ENCODE results near the gene MAU2. TPM values are rescaled to one million over a fixed set of nuclear protein-coding genes. Genes with fewer than 3 reads are reported as not detected.
A peak's percentile ranks its signal among the peaks of the same experiment; 100 is the strongest.
"Not testable (repeated sequence)": the region's sequence is repeated elsewhere in the genome, so short reads cannot be mapped to it uniquely, and the experiment has no call there.

The MAU2 gene
- total RNA-seq, 2 experiments from 2014 or later = 103 to 105 TPM

DNA sequence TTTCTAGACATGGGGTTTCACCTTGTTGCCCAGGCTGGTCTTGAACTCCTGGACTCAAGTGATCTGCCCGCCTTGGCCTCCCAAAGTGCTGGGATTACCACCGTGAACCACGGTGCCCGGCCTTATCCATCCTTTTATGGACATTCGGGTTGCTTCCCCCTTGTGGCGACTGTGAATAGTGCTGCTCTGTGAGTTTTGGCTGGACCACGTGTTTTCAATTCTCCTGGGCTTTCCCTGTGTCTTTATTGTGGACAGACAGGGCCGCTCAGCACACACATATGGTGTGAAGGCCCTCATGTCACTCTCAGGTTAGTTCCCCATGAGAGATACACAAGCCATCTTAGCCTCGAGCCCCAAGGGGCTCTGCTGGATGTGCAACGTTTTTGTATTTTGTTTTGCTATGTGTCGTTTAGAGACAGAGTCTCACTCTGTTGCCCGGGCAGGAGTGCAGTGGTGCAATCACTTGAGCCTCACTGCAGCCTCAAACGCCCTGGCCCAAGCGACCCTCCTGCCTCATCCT lies 40.5 kb downstream of the MAU2 start:
- DNase-seq = peak; percentile 71
- Mint-ChIP-seq H3K36me3 (peaks cover 3% of the 10 kb centered on the region), H3K4me1 (peaks cover 16% of the 10 kb centered on the region), H3K9me3 (no peaks in the 10 kb centered on the region), H3K4me3 (peak overlapping the region; percentile 28), H3K27ac (peak overlapping the region; percentile 9), H3K27me3 (no peaks in the 10 kb centered on the region)
- POLR2A ChIA-PET = interaction anchor here (0.6 to 0.8 kb wide), 3 partner anchors 9 to 504 kb away, joined by 3 to 6 read pairs (median 3); partner anchors contain the start of gene ZNF253
- ATAC-seq (ENCODE audit: low read depth) = peak; percentile 61

DNA sequence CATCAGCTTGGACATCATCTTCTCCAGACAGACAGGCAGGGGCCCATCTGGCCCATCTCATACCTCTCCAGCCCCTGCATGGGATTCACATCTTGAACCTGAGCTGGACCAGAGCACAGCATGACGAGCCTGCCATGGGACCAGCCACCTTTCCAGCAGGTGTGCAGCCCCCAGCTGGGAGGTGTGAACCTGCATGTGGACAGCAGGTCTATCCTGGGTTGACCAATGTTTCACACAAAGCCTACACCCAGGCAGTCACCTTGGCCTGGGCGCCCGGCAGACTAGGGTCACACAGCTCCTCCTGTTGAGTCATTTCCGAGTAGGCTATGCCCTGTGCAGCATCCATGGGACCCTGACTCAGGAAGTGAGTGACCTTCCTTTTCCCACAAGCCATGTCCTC lies 41.4 kb downstream of the MAU2 start:
- ATAC-seq (ENCODE audit: low read depth) (no peak), DNase-seq (no peak)
- POLR2A ChIA-PET = interaction anchor here (0.7 to 0.8 kb wide), 2 partner anchors 10 to 41 kb away, joined by 3 to 4 read pairs; no protein-coding TSS in a partner anchor
- H3K27me3 Mint-ChIP-seq = no peaks in the 10 kb centered on the region
- peaks cover 23% of the 10 kb centered on the region for H3K4me1 Mint-ChIP-seq
- no peaks in the 10 kb centered on the region for H3K9me3 Mint-ChIP-seq
- peaks cover 3% of the 10 kb centered on the region for H3K36me3 Mint-ChIP-seq
- peak overlapping the region; percentile 59 for H3K27ac Mint-ChIP-seq
- no peak overlapping the region for H3K4me3 Mint-ChIP-seq

DNA sequence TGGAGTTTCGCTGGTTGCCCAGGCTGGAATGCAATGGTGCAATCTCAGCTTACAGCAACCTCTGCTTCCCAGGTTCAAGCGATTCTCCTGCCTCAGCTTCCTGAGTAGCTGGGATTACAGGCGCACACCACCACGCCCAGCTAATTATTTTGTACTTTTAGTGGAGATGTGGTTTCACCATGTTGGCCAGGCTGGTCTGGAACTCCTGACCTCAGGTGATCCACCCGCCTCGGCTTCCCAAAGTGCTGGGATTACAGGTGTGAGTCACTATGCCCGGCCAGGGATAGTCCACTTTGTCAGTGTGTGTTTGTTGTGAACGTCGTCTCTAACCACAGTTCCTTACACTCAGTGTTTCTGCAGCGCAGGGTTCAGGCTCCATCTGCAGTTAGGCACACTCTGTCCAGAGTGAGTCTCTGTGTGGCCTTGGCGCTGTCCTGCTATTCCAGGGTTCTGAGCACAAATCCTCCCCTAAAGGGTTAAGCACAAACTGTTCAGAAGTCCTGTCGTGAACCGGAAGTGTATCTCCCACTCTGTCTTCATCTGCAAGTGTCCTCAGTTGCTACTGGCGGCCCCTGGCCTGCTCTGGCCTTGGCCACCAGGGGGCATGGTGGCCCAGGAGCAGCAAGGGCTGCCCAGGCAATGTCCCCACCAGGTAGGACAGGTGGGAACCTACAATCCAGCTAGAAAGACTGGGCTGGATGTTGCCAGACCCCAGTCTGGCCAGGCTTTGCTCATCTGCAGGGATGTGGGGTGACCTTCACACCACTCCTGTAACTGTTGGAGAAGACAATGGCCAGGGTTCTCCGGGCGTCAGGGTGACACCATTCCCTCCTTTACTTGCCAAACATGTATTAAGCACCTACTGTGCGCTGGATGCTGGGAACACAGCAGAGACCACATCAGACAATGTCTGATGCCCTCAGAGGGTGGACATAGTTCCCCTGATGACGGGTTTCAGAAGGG lies 46.1 kb downstream of the MAU2 start:
- POLR2A ChIA-PET = interaction anchor here (1.4 to 4.5 kb wide), 3 partner anchors 19 to 123 kb away, joined by 3 to 50 read pairs (median 15); no protein-coding TSS in a partner anchor
- no peaks in the 10 kb centered on the region for H3K9me3 Mint-ChIP-seq
- no peaks in the 10 kb centered on the region for H3K27me3 Mint-ChIP-seq
- H3K4me3 Mint-ChIP-seq = peak overlapping the region; percentile 49
- peaks cover 13% of the 10 kb centered on the region for H3K4me1 Mint-ChIP-seq
- ATAC-seq (ENCODE audit: low read depth) (peak; percentile 83), DNase-seq (peak; percentile 85)
- H3K27ac Mint-ChIP-seq = peak overlapping the region; percentile 84
- H3K36me3 Mint-ChIP-seq = no peaks in the 10 kb centered on the region

DNA sequence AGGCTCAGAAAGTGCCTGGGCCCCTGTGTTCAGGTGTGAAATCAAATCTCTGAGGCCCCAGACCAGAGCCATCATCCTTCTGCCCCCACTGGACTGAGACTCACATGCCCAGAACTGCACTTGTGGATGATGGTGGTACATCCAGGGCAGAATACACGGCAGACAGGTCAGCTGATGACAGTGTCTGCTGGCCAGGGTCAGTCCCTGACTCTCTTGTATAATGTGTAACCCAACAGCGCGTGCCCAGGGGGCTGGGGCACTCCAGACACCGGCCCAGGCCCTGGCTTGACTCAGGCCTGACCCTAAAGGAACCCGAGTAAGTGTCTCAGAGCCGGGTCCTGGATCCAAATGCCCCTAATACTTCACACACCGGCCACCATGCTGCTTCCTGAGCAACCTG lies 47.5 kb downstream of the MAU2 start:
- Mint-ChIP-seq H3K4me1 (peaks cover 19% of the 10 kb centered on the region), H3K4me3 (no peak overlapping the region), H3K36me3 (no peaks in the 10 kb centered on the region), H3K9me3 (no peaks in the 10 kb centered on the region), H3K27me3 (no peaks in the 10 kb centered on the region), H3K27ac (no peak overlapping the region)
- DNase-seq (no peak), ATAC-seq (ENCODE audit: low read depth) (no peak)
- POLR2A ChIA-PET = interaction anchor here (0.6 kb wide), 1 partner anchor 111 kb away, joined by 3 read pairs; no protein-coding TSS in a partner anchor

DNA sequence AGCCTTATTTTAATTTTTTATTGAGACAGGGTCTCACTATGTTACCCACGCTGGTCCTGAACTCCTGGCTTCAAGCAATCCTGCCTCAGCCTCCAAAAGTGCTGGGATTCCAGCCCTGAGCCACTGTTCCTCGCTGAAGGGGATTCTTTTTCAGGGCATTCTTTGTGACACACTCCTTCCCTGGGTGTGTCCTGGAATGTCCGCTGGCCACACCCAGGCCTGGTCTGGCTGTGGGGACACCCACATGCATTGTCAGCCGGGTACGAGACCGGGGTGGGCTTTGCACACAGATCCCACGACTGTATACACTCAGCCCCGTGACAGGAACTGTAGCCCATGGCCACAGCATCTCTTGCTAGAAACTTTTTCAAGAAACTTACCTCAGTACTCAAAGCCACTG lies 50.4 kb downstream of the MAU2 start:
- no peak for ATAC-seq (ENCODE audit: low read depth)
- Mint-ChIP-seq H3K36me3 (no peaks in the 10 kb centered on the region), H3K27me3 (no peaks in the 10 kb centered on the region), H3K27ac (no peak overlapping the region), H3K9me3 (no peaks in the 10 kb centered on the region), H3K4me1 (peaks cover 18% of the 10 kb centered on the region), H3K4me3 (no peak overlapping the region)
- no peak for DNase-seq
- POLR2A ChIA-PET = no interaction called here

DNA sequence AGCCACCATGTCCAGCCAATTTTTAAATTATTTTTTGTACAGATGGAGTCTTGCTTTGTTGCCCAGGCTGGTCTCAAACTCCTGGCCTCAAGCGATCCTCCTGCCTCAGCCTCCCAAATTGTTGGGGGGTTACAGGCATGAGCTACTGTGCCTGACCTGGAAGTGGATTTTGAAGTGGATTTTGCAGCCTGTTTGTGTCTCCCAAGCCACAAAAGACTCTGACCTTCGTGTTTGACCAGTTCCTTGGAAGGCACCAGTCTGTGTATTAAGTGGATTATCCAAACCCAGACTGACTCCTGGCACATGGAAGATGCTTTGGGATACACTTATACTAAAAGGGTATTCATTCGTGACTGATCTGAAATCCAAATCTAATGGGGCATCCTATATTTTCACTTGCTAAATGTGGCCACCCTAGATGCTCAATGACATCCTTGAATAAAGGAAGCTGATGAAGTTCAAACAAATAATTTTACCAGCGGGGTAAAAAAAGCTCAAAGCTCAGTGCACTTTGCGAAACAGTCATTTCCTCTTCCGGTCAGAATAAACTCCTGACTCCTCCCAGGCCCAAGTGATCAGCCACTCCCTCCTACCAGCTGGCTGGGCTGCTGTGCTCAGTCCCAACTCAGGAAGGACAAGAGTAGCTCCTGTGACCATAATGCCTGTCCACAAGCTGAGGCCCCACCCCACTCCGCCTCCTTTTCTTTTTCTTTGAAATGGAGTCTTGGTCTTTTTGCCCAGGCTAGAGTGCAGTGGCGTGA lies 52.2 kb downstream of the MAU2 start:
- DNase-seq = peak; percentile 50
- POLR2A ChIA-PET = interaction anchor here (0.5 to 2.4 kb wide), 12 partner anchors 8 to 143 kb away, joined by 3 to 16 read pairs (median 4); partner anchors contain the start of genes GATAD2A, NDUFA13 and TSSK6
- no peaks in the 10 kb centered on the region for H3K9me3 Mint-ChIP-seq
- H3K4me3 Mint-ChIP-seq = peak overlapping the region; percentile 61
- H3K4me1 Mint-ChIP-seq = peaks cover 11% of the 10 kb centered on the region
- no peaks in the 10 kb centered on the region for H3K36me3 Mint-ChIP-seq
- peak overlapping the region; percentile 93 for H3K27ac Mint-ChIP-seq
- peak; percentile 95 for ATAC-seq (ENCODE audit: low read depth)
- no peaks in the 10 kb centered on the region for H3K27me3 Mint-ChIP-seq

DNA sequence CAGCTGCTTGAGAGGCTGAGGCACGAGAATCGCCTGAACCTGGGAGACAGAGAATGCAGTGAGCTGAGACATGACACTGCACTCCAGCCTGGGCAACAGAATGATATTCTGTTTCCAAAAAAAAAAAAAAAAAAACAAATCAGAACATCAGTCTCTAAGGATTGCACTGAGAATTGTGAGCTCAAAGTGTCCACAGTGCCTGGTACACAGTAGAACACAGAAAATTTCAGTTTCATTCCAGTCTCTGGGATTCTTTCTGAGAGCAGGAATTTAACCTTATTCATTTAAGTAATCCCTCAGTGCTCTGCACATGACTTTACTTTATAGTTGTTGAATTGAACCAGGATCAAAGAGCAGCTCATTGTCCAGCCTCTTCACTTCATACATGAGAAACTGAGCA lies 58.9 kb downstream of the MAU2 start:
- ATAC-seq (ENCODE audit: low read depth) (no peak), DNase-seq (no peak)
- Mint-ChIP-seq H3K27me3 (no peaks in the 10 kb centered on the region), H3K4me3 (no peak overlapping the region), H3K36me3 (no peaks in the 10 kb centered on the region), H3K27ac (no peak overlapping the region), H3K4me1 (peaks cover 6% of the 10 kb centered on the region), H3K9me3 (no peaks in the 10 kb centered on the region)
- POLR2A ChIA-PET = interaction anchor here (0.6 to 1.3 kb wide), 2 partner anchors 139 to 481 kb away, joined by 3 read pairs; no protein-coding TSS in a partner anchor

DNA sequence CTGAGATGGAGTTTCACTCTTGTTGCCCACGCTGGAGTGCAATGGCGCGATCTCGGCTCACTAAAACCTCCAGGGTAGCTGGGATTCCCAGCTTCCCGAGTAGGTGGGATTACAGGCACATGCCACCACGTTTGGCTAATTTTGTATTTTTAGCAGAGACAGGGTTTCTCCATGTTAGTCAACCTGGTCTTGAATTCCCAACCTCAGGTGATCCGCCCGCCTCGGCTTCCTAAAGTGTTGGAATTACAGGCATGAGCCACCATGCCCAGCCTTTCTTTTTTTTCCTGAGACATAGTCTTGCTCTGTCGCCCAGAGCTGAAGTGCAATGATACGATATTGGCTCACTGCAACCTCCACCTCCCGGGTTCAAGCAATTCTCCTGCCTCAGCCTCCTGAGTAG lies 59.7 kb downstream of the MAU2 start:
- H3K27ac Mint-ChIP-seq; H3K36me3 Mint-ChIP-seq; H3K4me3 Mint-ChIP-seq; H3K9me3 Mint-ChIP-seq; DNase-seq; H3K27me3 Mint-ChIP-seq; POLR2A ChIA-PET; ATAC-seq (ENCODE audit: low read depth); H3K4me1 Mint-ChIP-seq: not testable (repeated sequence)

DNA sequence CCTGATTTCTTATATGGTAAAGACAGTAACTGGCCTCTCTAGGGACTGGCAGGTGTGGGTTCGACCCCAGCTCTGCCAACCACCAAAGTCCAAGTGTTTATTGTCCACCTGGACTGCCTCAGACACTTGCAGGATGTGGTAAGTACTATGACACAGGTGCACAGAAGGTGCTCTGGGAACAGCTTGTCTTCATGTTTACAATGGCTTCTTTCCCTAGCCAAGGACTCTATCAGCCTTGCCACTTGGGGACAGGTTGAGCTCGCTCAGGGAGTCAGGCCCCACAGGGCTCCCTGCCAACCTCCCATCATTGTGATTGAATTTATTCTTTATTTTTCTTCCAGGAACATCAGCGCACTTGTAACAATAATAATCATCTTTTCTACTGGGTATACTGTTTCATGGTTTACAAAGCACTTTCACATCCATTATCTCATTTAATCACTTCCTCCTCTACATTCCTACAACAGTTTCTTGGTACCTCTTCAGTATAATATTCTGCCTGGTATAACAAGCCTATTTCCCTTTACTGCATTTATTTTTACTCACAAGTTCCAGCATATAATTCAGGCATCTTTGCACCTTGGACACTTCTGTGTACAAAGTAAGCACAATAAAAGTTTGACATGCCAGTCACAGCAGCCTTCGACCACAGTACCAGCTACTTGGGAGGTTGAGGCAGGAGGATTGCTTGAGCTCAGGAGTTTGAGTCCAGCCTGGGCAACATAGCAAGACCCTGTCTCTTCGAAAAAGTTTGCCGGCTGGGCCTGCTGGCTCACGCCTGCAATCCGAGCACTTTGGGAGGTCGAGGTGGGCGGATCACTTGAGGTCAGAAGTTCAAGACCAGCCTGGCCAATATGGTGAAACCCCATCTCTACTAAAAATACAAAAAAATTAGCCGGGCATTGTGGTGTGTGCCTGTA lies 60.6 kb downstream of the MAU2 start:
- DNase-seq (no peak), ATAC-seq (ENCODE audit: low read depth) (no peak)
- POLR2A ChIA-PET = interaction anchor here (1.2 kb wide), 1 partner anchor 8 kb away, joined by 3 read pairs; no protein-coding TSS in a partner anchor
- H3K9me3 Mint-ChIP-seq = no peaks in the 10 kb centered on the region
- no peaks in the 10 kb centered on the region for H3K27me3 Mint-ChIP-seq
- no peak overlapping the region for H3K4me3 Mint-ChIP-seq
- H3K4me1 Mint-ChIP-seq = peaks cover 6% of the 10 kb centered on the region
- H3K27ac Mint-ChIP-seq = no peak overlapping the region
- H3K36me3 Mint-ChIP-seq = no peaks in the 10 kb centered on the region

DNA sequence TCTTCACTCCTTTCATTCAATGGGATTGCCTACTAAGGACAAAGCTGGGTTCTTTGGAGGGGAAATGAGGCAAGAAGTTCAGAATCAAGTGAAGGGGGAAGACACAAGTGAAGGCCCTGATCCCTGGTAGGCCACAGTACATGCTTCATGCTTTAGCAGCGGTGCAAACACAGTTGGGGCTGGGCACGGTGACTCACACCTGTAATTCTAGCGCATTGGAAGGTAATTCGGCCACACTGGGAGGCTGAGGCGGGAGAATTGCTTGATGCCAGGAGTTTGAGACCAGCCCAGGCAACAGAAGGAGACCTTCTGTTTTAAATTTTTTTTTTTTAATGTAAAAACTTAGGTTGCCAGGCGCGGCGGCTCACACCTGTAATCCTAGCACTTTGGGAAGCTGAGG lies 61.5 kb downstream of the MAU2 start:
- H3K27me3 Mint-ChIP-seq = no peaks in the 10 kb centered on the region
- H3K9me3 Mint-ChIP-seq = no peaks in the 10 kb centered on the region
- DNase-seq (no peak), ATAC-seq (ENCODE audit: low read depth) (no peak)
- POLR2A ChIA-PET = interaction anchor here (1.2 kb wide), 1 partner anchor 9 kb away, joined by 3 read pairs; no protein-coding TSS in a partner anchor
- no peak overlapping the region for H3K27ac Mint-ChIP-seq
- peaks cover 2% of the 10 kb centered on the region for H3K36me3 Mint-ChIP-seq
- no peak overlapping the region for H3K4me3 Mint-ChIP-seq
- H3K4me1 Mint-ChIP-seq = peaks cover 8% of the 10 kb centered on the region

DNA sequence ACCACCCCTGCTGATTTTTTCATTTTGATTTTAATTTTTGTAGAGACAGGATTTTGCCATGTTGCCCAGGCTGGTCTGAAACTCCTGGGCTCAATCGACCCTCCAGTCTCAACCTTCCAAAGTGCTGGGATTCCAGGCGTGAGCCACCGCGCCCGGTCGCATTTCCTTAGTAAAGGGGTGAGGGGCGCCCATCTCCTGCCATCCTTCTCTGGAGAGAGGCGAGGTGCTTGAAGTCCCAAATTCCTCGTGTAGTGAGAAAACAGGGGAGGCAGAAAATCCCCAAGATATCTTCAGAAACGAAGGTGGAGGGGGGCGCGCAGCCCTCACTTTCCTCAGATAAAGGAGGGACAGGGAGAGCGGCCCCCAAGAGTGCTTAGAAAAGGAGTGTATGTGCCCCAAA lies 63.9 kb downstream of the MAU2 start:
- peak overlapping the region; percentile 69 for H3K27ac Mint-ChIP-seq
- POLR2A ChIA-PET = interaction anchor here (0.9 to 1.9 kb wide), 4 partner anchors 19 to 181 kb away, joined by 3 to 19 read pairs (median 10); partner anchors contain the start of gene GATAD2A
- no peaks in the 10 kb centered on the region for H3K9me3 Mint-ChIP-seq
- peaks cover 12% of the 10 kb centered on the region for H3K36me3 Mint-ChIP-seq
- H3K4me1 Mint-ChIP-seq = peaks cover 30% of the 10 kb centered on the region
- no peak for DNase-seq
- no peak for ATAC-seq (ENCODE audit: low read depth)
- no peaks in the 10 kb centered on the region for H3K27me3 Mint-ChIP-seq
- peak overlapping the region; percentile 74 for H3K4me3 Mint-ChIP-seq
